Stimulated activated CD8-positive, alpha-beta memory T cell treated with anti-CD3 and anti-CD28 coated beads, Interleukin-7, amount 100 ng/mL, for 4 hours (primary cell): ENCODE measurements around the gene CDK18.

Experiments used
- DNase-seq, 2 donors: peaks; one replicate each; pipeline ENCODE4 v3.0.0-alpha.2; 2020; ENCODE audit warnings: low read depth in 2 of 2

CDK18 gene

DNA sequence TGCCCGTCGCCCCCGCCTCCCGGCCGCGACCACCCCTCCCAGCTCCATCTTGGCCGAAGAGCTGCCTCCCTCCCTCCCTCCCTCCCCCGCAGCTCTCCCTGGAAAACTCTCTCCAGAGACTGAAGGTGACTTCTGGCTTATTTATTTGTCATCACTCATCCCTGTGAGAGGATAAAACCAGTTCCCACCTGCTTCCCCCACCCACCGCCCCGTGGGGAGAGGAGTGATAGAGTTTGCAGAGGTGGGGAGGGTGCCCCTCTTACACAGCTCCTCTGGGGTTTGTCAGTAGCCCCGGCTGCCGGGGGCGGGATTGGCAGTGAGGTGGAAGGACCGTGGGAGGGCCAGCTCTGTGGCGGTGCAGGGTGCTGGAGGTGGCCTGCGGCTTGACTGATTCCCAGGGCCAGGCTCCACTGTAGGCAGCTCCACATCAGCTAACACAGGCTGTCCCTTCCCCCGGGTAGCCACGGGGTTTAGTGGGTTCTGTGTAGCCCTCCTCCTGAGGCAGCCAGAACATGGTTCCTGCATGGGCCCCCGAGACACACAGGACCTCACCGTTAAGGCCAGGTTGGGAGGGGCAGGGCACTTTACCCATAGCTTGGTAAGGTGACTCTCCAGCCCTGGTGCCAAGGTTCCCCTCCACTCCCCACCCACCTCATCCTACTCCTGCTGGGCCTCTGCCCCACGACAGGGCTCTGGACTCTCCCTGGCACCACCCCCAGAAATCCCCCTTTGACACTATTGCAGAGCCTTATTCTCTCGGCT is 65.1 kb downstream of the CDK18 start:
- DNase-seq = no peak

DNA sequence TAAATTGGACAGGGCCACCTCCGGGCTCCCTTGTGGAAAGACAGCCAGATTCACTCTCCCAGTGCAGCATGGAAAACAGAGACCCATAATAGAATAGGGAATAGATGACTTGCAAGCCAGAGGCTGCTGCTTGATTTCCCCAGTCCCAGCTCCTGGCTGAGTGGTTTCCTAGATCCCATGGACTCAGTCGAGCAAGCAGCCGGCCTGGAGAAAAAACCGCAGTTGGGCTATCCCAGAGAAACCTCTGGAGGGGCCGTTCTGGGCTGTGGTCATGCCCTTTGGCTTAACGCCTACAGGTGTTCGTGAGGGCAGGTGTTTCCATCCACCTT is 65.7 kb downstream of the CDK18 start:
- DNase-seq = no peak

DNA sequence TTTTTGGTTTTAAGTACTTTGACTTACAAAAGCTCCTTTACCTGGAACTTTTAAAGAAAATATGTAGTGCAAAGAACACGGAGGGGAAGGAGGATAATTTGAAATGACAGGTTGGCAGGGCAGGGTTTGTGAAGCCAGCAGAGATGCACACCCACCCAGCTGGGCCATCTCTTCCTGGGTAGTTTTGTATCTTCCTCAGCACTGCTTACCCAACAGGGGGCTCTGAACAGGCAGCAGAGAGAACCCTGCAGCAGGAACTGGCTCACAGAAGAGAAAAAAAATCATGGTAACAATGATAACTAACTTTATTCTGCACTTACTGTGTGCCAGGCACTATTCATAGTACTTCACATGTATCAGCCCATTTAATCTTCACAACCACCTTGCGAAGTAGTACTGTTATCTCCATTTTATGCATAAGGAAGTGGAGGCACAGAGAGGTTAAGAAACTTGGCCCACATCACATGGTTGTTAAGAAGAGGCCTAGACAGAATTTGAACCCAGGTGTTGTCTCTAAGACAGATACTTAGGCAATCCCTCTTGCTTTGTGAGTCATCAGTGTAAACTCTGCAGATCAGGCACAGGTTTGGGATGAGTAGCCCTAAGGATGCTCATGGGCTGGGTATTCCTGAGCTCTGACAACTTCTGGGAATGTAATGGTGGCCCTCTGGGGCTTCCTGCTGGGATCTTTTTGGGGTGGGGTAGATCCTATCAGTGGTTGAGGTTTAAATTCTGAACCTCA is 66.5 kb downstream of the CDK18 start:
- no peak for DNase-seq

DNA sequence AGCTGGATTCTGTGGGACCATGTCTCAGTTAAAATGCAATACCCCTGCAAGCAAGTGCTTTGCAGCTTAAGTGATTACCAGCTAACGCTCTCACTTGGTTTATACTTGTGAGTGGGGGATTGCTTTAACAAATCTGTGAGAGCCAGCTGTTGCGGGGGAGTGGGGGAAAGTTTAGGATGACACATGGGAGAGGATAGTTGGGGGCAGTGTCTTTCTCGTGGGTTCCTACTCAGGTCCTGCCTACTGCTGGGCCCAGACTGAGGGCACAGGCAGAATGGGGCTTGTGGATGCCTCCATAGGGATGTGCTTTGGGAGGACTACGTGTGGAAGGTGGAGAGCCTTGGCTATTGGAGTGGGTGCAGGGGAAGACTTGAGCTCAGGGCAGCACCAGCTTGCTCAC is 67.3 kb downstream of the CDK18 start:
- DNase-seq = no peak

DNA sequence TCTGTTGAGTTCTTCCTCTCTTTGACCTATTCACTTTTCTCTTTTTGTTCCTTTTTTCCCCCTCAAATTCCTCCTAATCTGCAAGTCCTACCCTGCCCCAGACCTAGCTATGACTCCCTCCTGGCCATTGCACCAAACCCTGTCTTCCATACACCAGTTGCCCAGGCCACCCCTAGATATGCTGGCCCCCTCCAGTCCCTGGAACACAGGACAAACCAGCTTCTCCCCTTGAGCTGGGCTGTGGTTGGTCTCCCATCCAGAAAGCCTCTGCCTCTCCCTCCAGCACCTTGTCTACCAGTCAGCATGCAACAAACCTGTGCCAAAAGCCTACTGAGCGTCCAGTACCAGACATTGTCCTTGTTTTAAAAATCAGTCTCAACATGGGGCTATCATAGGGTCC is 68.0 kb downstream of the CDK18 start:
- DNase-seq = no peak

DNA sequence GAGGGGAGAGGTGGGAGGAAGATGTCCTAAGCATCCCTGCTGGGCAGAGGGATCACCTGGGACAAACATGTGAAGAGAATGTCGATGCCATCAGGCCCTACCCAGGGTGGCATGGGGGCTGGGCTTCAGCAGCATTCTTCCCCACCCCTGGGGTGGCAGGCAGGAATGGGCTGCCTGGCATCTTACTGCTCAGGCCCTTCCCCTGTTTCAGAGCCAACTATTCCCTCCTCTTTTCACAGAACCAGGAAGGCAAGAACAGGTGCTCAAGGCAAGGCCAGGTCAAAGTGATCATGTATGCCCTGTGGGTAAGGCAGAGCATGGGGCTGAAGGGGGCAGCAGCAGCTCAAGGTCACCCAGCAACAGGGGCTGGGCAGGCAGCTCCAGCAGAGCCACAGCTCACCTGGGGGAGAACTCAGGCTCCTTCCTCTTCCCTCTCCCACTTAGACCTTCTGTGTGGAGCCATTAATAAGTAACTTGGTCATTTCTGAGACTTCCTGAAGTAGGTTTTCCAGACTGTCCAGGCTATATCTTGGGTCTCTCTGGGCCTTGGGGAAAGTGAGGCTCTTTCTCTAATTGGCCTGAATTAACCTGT is 70.9 kb downstream of the CDK18 start:
- no peak for DNase-seq

DNA sequence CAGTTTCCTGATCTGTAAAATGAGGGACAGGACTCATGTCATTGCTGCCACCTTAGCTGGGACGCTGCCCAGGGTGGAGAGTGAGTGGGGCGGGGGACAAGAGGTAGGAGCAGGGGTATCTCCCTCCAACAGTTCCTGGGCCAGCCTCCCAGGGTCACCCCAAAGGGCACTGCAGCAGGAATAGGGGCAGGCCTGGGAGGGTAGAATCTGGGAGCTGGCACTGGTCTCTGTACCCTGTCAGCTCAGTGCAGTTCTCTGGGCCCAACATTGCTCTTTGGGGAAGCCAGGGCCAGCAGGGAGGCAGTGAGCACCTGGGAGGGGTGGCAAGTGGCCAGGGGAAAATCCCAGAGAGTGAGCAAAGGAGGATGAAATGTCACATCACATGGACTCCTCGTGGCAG is 71.5 kb downstream of the CDK18 start:
- no peak for DNase-seq

DNA sequence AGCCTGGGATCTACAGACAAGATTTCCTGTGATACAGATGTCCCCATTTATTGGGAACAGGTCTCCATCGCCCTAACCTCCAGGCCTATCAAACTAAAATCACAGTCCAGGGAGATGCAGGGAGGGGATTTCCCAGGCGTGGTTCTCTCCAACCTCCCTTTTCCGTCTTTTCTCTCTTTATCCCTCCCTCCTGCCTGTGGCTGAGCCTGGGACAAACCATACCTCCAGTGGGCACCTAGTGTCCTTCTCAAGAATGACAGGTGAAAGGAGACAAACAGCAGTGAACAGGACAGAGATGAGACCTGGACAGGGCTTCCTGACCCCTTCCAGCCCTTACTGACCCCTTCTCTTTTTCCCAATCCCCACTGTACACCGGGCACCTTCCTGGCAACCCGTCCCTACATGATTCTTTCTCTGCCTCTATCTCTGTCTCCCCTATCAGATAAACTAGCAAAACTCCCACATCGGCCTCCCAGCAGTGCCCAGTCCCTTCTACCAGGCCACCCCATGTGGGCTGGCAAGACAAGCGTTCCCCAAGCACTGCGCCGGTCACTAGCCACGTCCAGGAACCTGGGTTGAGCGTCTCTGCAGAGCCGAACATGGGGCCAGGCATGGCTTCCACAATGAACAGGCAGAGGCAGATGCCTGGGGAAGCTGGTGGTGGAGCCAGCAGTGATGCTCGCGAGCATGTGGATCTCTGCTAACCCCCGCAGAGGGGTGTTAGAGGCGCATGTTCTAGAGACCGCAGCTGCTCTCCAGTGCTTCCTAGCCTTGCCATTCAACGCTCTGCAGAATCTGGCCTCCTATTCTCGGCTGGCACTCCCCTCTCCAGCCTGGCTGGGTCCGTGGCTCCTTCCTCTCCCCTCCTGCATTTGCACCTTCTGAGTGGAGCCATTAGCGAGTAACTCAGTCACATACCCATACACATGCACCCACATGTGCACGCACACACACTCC is 72.6 kb downstream of the CDK18 start:
- DNase-seq = no peak

DNA sequence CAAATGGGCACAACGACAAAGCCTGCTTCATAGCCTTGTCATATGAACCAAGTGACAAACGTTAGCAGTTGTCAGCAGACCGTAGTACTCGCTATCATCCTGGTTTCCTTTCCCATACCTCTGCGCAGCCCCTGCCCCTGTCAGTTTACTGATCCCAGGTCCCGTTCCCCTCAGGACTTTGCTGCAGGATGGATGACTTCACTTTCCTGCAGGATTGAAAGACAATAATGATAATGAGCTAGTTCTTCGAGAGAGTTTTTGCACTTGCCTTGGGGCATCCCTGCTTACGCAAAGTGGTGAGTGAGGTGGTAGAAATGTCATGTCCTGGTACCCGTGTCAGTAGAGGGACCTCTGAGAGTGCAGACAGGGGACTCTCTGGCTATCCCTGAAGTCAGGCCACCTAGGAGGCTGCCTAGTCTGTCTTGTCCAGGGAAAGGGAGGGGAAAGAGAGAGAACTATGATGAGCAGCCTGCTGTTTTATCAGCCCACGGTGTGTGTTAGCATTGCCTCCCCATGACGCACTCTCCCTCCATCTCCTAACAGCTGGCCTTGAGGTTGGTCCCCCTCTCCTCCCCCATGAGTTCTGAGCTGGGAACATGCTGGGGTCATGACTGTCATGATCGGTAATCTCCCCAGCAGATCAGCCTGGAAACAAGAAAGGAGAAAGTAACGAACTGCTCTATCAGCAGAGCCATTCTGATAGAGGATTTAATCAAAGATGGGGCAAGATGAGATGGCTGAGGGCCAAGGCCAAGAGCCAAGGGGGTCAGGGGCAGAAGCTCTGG is 73.6 kb downstream of the CDK18 start:
- DNase-seq = no peak

DNA sequence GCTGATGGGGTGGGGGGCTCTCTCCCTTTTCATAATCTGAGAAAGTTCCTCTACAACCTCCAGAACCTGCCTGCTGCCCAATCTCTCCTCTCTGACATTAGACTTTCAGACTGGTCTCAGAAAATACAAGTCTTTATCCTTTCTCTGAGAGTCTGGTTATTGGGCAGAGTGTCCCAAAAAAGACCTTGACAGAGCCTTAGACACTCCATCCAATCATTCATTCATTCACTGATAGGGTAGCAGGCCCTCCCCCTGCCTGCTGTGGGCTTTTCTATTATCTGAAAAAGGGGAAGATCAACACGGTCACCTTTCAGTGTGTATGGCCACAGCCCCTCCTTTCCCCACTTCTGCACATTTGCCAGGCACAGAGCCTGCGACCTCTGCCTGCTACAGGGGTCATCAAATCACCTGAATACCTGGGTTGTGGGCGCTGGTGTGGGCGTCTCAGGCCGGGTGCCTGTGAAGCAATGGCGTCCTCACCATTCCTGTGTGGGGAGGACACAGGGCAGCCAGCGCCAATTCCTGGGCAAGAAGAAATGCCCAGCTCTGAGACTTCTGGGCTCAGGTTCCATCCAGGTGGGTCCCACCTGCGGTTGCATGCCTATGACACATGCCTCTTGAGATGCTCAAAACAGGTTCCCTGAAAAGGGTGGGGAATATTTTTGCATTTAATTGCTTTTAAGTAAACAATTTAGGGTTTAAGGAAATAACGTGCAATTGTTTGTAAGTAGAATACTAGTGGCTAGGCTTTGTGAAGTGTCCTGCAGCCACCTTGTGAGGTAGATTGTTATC is 74.5 kb downstream of the CDK18 start:
- DNase-seq = no peak

DNA sequence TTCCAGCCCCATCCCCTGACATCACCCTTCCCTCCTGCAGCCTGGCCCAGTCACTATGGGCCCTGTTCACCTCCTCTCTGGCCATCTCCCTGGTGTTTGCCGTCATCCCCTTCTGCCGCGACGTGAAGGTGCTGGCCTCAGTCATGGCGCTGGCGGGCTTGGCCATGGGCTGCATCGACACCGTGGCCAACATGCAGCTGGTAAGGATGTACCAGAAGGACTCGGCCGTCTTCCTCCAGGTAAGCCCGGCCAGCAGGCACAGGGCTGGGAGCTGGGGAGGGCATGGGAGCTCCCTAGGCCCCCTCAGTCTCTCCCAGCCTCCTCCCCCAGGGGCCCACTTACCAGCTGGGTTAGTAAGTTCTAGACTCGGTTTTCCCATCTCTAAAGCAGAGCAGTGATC is 75.2 kb downstream of the CDK18 start:
- DNase-seq = no peak

DNA sequence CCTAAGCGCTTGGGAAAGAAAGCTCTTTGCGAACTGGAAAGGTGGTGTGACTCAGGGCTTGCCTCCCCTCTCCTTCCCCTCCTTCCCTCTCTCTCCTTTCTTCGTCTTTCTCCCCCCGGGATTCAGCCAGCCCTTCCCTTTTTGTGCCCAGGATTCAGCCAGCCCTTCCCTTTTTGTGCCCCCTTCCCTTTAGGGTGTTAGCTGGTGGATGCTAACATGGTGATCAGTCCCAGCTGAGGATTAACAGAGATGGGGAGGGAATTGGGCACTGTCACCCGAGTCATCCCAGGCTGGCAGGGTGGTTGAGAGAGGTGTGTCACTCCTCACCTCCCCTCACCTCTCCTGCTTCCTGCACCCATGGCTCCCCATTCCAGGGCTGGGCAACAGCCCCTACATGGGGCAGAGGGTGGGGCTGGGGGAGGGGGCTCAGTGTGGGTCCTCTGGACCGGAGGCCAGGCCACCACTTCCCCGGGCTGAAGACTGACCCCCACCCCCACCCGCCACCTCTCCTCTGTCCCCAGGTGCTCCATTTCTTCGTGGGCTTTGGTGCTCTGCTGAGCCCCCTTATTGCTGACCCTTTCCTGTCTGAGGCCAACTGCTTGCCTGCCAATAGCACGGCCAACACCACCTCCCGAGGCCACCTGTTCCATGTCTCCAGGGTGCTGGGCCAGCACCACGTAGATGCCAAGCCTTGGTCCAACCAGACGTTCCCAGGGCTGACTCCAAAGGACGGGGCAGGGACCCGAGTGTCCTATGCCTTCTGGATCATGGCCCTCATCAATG is 75.9 kb downstream of the CDK18 start:
- DNase-seq = no peak

DNA sequence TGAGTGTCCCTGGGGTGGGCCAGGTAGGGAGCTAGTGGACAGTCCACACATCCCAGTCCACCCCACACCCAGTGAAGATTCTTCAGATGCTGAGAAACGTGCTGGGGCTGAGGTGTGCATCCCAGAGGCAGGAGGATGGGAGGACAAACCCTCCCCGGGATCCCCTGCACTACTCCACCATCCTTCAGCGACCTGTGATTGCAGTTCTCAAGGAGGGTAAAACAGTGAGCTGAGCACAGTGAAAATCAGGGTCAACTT is 76.4 kb downstream of the CDK18 start:
- DNase-seq = no peak

DNA sequence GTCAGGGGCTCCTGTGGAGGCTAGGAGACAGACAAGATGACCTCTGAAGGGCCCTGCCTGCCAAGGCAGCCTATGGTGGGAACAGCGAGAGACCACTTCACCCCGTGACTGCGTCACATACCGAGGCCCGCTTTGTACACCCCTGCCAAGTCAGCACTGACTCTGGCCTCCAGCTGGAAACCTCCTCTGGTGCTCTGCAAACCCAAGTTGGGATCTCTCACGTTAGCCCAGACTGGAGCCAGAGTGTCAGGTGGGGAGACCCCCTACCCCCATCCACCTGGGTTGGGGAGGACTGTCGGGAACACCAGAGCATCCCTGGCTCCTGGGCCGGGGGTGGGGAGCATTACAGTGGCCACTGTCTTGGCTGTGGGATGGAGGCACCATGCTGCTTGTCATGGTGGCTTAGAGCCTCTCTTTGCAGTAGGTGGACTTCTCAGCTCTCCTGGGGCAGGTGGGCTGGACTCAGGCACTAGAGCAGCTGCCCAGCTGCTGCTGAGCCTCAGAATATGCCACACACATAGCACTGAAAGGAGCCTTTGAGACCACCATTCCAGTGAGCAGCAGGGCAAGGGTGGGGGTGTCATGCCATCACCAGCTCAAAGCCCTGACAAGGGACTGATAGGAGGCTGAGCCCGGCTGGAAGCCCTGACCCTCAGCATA is 77.0 kb downstream of the CDK18 start:
- DNase-seq = no peak

DNA sequence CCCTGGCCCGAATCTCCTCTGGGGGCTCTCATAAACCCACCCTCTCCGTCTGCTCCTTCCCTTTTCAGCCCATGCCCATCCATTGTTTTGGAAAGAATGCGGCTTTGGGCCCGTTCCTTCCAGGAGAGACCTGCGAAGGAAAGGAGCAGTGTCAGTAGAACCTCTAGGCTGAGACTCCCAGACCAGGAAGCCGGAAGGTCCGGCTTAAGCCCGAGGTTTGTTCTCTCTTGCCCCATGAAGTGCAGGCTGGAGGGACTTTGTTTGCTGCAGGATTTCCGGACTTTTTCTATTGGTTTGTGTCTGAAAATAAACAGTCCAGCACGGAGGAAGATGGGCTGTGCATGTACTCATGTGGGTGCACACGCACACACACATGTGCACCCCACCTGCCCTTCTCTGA is 77.6 kb downstream of the CDK18 start:
- DNase-seq = no peak
